ENCODE measurements around the gene SPEF1. TPM values are rescaled to one million over a fixed set of nuclear protein-coding genes. Genes with fewer than 3 reads are reported as not detected.

SPEF1 gene
- total RNA-seq, 4 donors from 2014 or later: 0.14 TPM; not detected in 3

DNA sequence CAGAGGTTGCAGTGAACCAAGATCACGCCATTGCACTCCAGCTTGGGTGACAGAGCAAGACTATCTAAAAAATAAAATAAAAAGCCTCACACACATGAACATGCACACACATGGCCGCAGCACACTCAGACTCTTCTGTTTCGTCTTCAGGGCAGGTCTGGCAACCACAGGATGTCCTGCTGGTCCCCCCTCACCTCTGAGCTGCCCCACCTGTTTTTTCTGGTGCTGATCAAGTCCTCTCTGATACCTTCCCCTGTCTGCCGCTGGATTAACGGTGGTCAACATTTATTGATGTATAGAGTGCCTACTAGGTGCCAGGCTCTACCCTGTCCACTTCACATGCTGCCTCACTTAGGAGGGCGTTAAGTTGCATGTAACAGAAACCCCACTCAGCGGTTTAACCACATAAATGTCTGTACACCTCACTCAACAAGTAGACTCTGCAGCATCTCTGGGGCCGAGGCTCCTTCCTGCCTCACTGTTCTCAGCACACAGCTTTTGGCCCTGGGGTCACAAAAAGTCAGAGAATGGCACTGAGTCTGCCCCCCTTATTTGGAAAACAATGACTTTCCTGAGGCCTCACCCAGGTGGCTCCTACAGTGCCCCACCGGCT is 34.6 kb upstream of the SPEF1 start:
- in situ Hi-C loops (cut with MboI; ENCODE audit: low pct_ligation_motif_present in 1 of 4, low pct_unique_long_range_greater_than_20kb in 1 of 4, low sequenced_read_pairs in 3 of 4): no loop called here
- Histone ChIP-seq H3K9me3 (no peaks in the 10 kb centered on the region), H3K27ac (no peak overlapping the region), H3K4me1 (peaks cover 20 to 47% (median 41%) of the 10 kb centered on the region in 4 donors), H3K27me3 (no peaks in the 10 kb centered on the region), H3K36me3 (no peaks in the 10 kb centered on the region), H3K4me3 (no peak overlapping the region)
- intact Hi-C loops (cut with DNase I; ENCODE audit: low total_unique reads): no loop called here
- WGBS, 2 donors (ENCODE audit: low coverage in 1 of 2): 63 to 93% methylated on average over 5 to 9 of the region's 9 CpGs
- no peak for DNase-seq
- TF ChIP-seq POLR2A (IDR thresholded peaks at IDR 0.05) (no peak), EP300 (IDR thresholded peaks at IDR 0.05; ENCODE audit: low read depth) (no peak), POLR2AphosphoS5 (IDR thresholded peaks at IDR 0.05) (no peak), CTCF (IDR thresholded peaks at IDR 0.05) (no peak)

- Histone ChIP-seq H3K4me1 (peaks cover 24 to 53% (median 48%) of the 10 kb centered on the region in 4 donors), H3K27me3 (no peaks in the 10 kb centered on the region), H3K27ac (no peak overlapping the region), H3K9me3 (no peaks in the 10 kb centered on the region), H3K4me3 (no peak overlapping the region), H3K36me3 (no peaks in the 10 kb centered on the region)
- WGBS, 2 donors (ENCODE audit: low coverage in 1 of 2): 64 to 81% methylated on average over 3 to 7 of the region's 7 CpGs
- intact Hi-C loops (cut with DNase I; ENCODE audit: low total_unique reads) (no loop called here), in situ Hi-C loops (cut with MboI; ENCODE audit: low pct_ligation_motif_present in 1 of 4, low pct_unique_long_range_greater_than_20kb in 1 of 4, low sequenced_read_pairs in 3 of 4) (no loop called here)
- TF ChIP-seq POLR2A (IDR thresholded peaks at IDR 0.05) (no peak), CTCF (IDR thresholded peaks at IDR 0.05) (no peak), POLR2AphosphoS5 (IDR thresholded peaks at IDR 0.05) (no peak), EP300 (IDR thresholded peaks at IDR 0.05; ENCODE audit: low read depth) (no peak)
- DNase-seq: no peak
Measured at GRCh38 chr20:3814928-3815495, 33.8 kb upstream of the SPEF1 start.

GRCh38 chr20:3813848-3814581 is 32.8 kb upstream of the SPEF1 start:
- DNase-seq: no peak
- Histone ChIP-seq H3K9me3 (no peaks in the 10 kb centered on the region), H3K4me3 (no peak overlapping the region), H3K27me3 (no peaks in the 10 kb centered on the region), H3K27ac (peak overlapping the region; percentile 86 to 97 (median 92)), H3K36me3 (no peaks in the 10 kb centered on the region), H3K4me1 (peaks cover 18 to 52% (median 47%) of the 10 kb centered on the region in 4 donors)
- intact Hi-C loops (cut with DNase I; ENCODE audit: low total_unique reads) (no loop called here), in situ Hi-C loops (cut with MboI; ENCODE audit: low pct_ligation_motif_present in 1 of 4, low pct_unique_long_range_greater_than_20kb in 1 of 4, low sequenced_read_pairs in 3 of 4) (no loop called here)
- TF ChIP-seq POLR2AphosphoS5 (IDR thresholded peaks at IDR 0.05): no peak
- no peak for TF ChIP-seq CTCF (IDR thresholded peaks at IDR 0.05)
- no peak for TF ChIP-seq EP300 (IDR thresholded peaks at IDR 0.05; ENCODE audit: low read depth)
- TF ChIP-seq POLR2A (IDR thresholded peaks at IDR 0.05): no peak
- 60 to 69% methylated on average over 2 to 12 of the region's 12 CpGs for WGBS, 2 donors (ENCODE audit: low coverage in 1 of 2)
